Loucy (cell line): ENCODE measurements around the gene PSMD13.

ENCODE experiments used
- H2AFZ ChIP-seq: fragments of 200-600 bp; sonication (generic); 2 replicates; pipeline ENCODE4 v1.6.0; 2016; ENCODE audit warnings: antibody characterized with exemption, mild to moderate bottlenecking, low read length, moderate library complexity
- H3F3A ChIP-seq: fragments of 200-600 bp; 2 replicates; pipeline ENCODE4 v1.6.0; 2016; ENCODE audit warnings: antibody characterized with exemption, low read depth, mild to moderate bottlenecking
- H3K27me3 ChIP-seq: fragments of 200-600 bp; sonication (generic); 2 replicates; pipeline ENCODE4 v1.6.1; 2014; ENCODE audit warnings: low read length, mild to moderate bottlenecking; ENCODE audit not compliant: insufficient read depth, poor library complexity, severe bottlenecking
- H3K36me3 ChIP-seq: fragments of 200-600 bp; sonication (generic); 2 replicates; pipeline ENCODE4 v1.6.1; 2016; ENCODE audit warnings: low read length; ENCODE audit not compliant: insufficient read depth
- H3K4me1 ChIP-seq: fragments of 200-600 bp; sonication (generic); 2 replicates; pipeline ENCODE4 v1.5.1; 2014; ENCODE audit warnings: low read length, mild to moderate bottlenecking; ENCODE audit not compliant: insufficient read depth, poor library complexity, severe bottlenecking
- H3K4me2 ChIP-seq: fragments of 200-600 bp; sonication (generic); 2 replicates; pipeline ENCODE4 v1.6.0; 2014; ENCODE audit warnings: antibody characterized with exemption, low read length, low read depth, mild to moderate bottlenecking; ENCODE audit not compliant: poor library complexity, severe bottlenecking
- H3K4me3 ChIP-seq: fragments of 200-600 bp; sonication (generic); 2 replicates; pipeline ENCODE4 v1.5.1; 2014; ENCODE audit warnings: low read length, mild to moderate bottlenecking, mixed read lengths; ENCODE audit not compliant: poor library complexity, severe bottlenecking
- H3K79me2 ChIP-seq: fragments of 200-600 bp; sonication (generic); 2 replicates; pipeline ENCODE4 v1.6.1; 2014; ENCODE audit warnings: low read length; ENCODE audit not compliant: insufficient read depth
- H3K9ac ChIP-seq: fragments of 200-600 bp; sonication (generic); 2 replicates; pipeline ENCODE4 v1.6.0; 2014; ENCODE audit warnings: mild to moderate bottlenecking, low read depth, low read length, moderate library complexity; ENCODE audit not compliant: poor library complexity, severe bottlenecking
- H3K9me2 ChIP-seq: fragments of 200-600 bp; sonication (generic); replicated peaks from 2 replicates; pipeline ENCODE4 v1.6.1; 2016; ENCODE audit warnings: low read depth, low read length, mixed read lengths
- H3K9me3 ChIP-seq: fragments of 200-600 bp; sonication (generic); 2 replicates; pipeline ENCODE4 v1.6.1; 2014; ENCODE audit warnings: mild to moderate bottlenecking, antibody characterized with exemption, low read length, low read depth; ENCODE audit not compliant: insufficient read depth
- H4K20me1 ChIP-seq: fragments of 200-600 bp; sonication (generic); 2 replicates; pipeline ENCODE4 v1.6.0; 2014; ENCODE audit warnings: antibody characterized with exemption, low read length, mild to moderate bottlenecking; ENCODE audit not compliant: insufficient read depth, poor library complexity, severe bottlenecking
- CTCF ChIP-seq: fragments of 200-600 bp; sonication (generic); conservative IDR thresholded peaks from 2 replicates; pipeline ENCODE4 v1.5.1; 2014; ENCODE audit warnings: mild to moderate bottlenecking, antibody characterized with exemption, low read length
- EZH2phosphoT487 ChIP-seq: fragments of 200-600 bp; IDR thresholded peaks from 2 replicates; pipeline ENCODE4 v1.6.1; 2018; ENCODE audit warnings: antibody characterized with exemption, mild to moderate bottlenecking, moderate library complexity, borderline replicate concordance

PSMD13 gene

GRCh38 chr11:204587-205109 is 32.1 kb upstream of the PSMD13 start:
- H3K9ac ChIP-seq = no peak overlapping the region
- H4K20me1 ChIP-seq = peaks cover 20% of the 10 kb centered on the region
- peaks cover 5% of the 10 kb centered on the region for H3F3A ChIP-seq
- peaks cover 46% of the 10 kb centered on the region for H3K4me1 ChIP-seq
- H3K27me3 ChIP-seq = no peaks in the 10 kb centered on the region
- H3K79me2 ChIP-seq = peaks cover 42% of the 10 kb centered on the region
- no peaks in the 10 kb centered on the region for H3K36me3 ChIP-seq
- H3K9me2 ChIP-seq = no peaks in the 10 kb centered on the region
- TF ChIP-seq EZH2phosphoT487 = no peak
- TF ChIP-seq CTCF = no peak
- peak overlapping the region; percentile 9 for H3K4me2 ChIP-seq
- H3K4me3 ChIP-seq = no peak overlapping the region
- H2AFZ ChIP-seq = no peak overlapping the region
- H3K9me3 ChIP-seq = no peaks in the 10 kb centered on the region

DNA sequence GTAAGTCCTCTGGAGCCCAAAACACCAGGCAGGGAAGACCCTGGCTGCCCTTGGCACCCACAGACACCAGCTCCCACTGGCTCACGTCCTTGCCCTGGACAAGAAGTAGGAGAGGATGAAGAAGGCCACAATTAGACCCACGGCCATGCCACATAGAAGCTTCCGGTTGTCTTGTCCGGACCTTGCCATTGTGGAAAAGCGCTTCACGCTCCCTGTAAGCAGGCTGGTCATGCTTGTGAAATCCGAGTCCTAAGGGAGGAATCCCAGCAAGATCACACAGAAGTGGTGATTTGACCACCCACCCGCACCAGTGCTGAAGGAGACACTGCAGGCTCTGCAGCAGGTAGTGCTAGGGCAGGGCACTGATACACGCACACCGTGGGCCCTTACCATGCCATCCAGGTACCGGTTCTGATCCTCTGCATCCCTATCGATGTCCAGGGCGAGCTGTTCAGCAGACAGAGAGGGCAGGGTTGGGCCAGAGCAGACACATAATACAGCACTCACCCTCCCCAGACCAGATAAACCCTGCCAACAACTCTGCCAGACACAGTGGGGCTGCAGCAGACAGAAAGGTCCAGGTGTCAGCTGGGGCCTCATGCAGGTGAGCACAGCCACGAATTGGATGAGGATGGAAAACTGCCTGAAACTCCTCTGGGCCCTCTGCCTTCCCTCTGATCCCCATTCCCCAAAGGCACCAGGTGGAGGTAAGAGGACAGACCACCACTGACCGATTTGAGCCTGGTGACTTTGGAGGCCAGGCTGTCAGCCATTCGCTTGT is 31.4 kb upstream of the PSMD13 start:
- H3K79me2 ChIP-seq = peaks cover 50% of the 10 kb centered on the region
- H3K36me3 ChIP-seq = peaks cover 3% of the 10 kb centered on the region; the same call in 1 of the 2 replicates
- peak overlapping the region; percentile 99 for H3K9ac ChIP-seq
- H3K4me2 ChIP-seq = peak overlapping the region; percentile 78
- H3K4me3 ChIP-seq = peak overlapping the region; percentile 98
- no peak overlapping the region for H2AFZ ChIP-seq
- H3K4me1 ChIP-seq = peaks cover 53% of the 10 kb centered on the region
- H3F3A ChIP-seq = peaks cover 5% of the 10 kb centered on the region
- H3K27me3 ChIP-seq = no peaks in the 10 kb centered on the region
- no peaks in the 10 kb centered on the region for H3K9me2 ChIP-seq
- TF ChIP-seq EZH2phosphoT487 (no peak), CTCF (no peak)
- H4K20me1 ChIP-seq = peaks cover 28% of the 10 kb centered on the region
- no peaks in the 10 kb centered on the region for H3K9me3 ChIP-seq

GRCh38 chr11:206002-206384 is 30.8 kb upstream of the PSMD13 start:
- Histone ChIP-seq H3K4me2 (peak overlapping the region; percentile 78), H4K20me1 (peaks cover 34% of the 10 kb centered on the region), H3K4me3 (peak overlapping the region; percentile 98), H3K9ac (peak overlapping the region; percentile 99), H3F3A (peaks cover 5% of the 10 kb centered on the region), H3K9me2 (no peaks in the 10 kb centered on the region), H3K79me2 (peaks cover 56% of the 10 kb centered on the region), H3K9me3 (no peaks in the 10 kb centered on the region), H3K36me3 (peaks cover 7% of the 10 kb centered on the region; the same call in 1 of the 2 replicates), H2AFZ (no peak overlapping the region), H3K27me3 (no peaks in the 10 kb centered on the region), H3K4me1 (peaks cover 59% of the 10 kb centered on the region)
- TF ChIP-seq CTCF (no peak), EZH2phosphoT487 (no peak)
